Lower leg skin (tissue), 4 donors: ENCODE data around the gene ACOT6. TPM values are rescaled to one million over a fixed set of nuclear protein-coding genes. Genes with fewer than 3 reads are reported as not detected.

Experiments
- DNase-seq, 2 donors: peaks; one replicate each; pipeline ENCODE4 v3.0.0-alpha.2; 2019; ENCODE audit warnings: low spot score in 2 of 2
- H3K4me3 ChIP-seq: fragments of 200-600 bp; sonication (generic); 2 replicates; pipeline ENCODE4 v1.5.1; 2017; ENCODE audit warnings: mild to moderate bottlenecking, low read depth; ENCODE audit not compliant: poor library complexity, severe bottlenecking
- POLR2A ChIP-seq, 2 donors: fragments of 450-650 bp; IDR thresholded peaks; one replicate each; pipeline ENCODE4 v1.6.1; 2016 to 2017; ENCODE audit warnings: antibody characterized with exemption in 2 of 2, mild to moderate bottlenecking in 1 of 2, moderate library complexity in 1 of 2
- WGBS, 2 donors: methylation state at CpG; one replicate each; pipeline ENCODE4 v1.1.5; 2018; 5-methylcytosine and 5-hydroxymethylcytosine counted together
- intact Hi-C: fragments of 100-400 bp; cut with DNase I; formaldehyde crosslinking; loops from one replicate; pipeline ENCODE4 v1.15.0; 2023; ENCODE audit warnings: low total_unique reads
- total RNA-seq, 4 donors: library from RNA; depleted of rRNA; stranded (reverse); fragments of >200 nt; gene quantifications; one replicate each; pipeline ENCODE4 v1.1.0, GENCODE V29; 2016
- TF ChIP-seq, protein P1 (sequence below), 3 donors: fragments of 450-650 bp; IDR thresholded peaks; one replicate each; pipeline ENCODE4 v1.5.1; 2016; ENCODE audit warnings: antibody characterized with exemption in 3 of 3, mild to moderate bottlenecking in 3 of 3, moderate library complexity in 2 of 3

ACOT6 gene
- total RNA-seq, 4 donors from 2014 or later, result 0.45 TPM; not detected in 3

DNA sequence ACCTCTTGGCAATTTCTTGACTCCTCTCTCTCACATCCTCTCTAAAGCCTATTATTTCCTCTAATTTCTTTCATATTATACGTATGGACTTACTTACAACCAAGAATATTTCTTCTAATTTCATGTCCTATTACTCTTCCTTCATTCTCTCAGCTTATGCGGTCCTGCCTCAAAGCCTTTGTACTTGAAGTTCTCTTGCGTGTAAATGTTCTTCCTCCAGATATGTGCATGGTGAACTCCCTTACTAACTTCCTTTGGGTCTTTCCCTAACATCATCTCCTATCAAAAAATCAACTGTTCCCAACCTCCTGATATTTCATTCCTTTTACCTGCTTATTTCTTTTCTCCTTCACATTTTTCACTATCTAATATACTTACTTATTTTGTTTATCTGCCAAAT, 55.5 kb downstream of the ACOT6 start:
- H3K4me3 ChIP-seq, result no peak overlapping the region
- WGBS, 2 donors, result 81 to 87% methylated on average over 3 of the region's 3 CpGs
- TF ChIP-seq POLR2A (IDR thresholded peaks at IDR 0.05), result no peak
- TF ChIP-seq, protein P1, sequence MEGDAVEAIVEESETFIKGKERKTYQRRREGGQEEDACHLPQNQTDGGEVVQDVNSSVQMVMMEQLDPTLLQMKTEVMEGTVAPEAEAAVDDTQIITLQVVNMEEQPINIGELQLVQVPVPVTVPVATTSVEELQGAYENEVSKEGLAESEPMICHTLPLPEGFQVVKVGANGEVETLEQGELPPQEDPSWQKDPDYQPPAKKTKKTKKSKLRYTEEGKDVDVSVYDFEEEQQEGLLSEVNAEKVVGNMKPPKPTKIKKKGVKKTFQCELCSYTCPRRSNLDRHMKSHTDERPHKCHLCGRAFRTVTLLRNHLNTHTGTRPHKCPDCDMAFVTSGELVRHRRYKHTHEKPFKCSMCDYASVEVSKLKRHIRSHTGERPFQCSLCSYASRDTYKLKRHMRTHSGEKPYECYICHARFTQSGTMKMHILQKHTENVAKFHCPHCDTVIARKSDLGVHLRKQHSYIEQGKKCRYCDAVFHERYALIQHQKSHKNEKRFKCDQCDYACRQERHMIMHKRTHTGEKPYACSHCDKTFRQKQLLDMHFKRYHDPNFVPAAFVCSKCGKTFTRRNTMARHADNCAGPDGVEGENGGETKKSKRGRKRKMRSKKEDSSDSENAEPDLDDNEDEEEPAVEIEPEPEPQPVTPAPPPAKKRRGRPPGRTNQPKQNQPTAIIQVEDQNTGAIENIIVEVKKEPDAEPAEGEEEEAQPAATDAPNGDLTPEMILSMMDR (IDR thresholded peaks at IDR 0.05), result no peak
- DNase-seq, result no peak
- intact Hi-C loops, result no loop called here

Other genes with a start within 250 kb of the ACOT6 start
- 10 to 100 TPM; 30.3 to 69.0 (median 43.2) TPM for gene NUMB, start 154.0 kb upstream of the ACOT6 start, total RNA-seq
- gene RIOX1, start 121.6 kb upstream of the ACOT6 start, total RNA-seq, result 10 to 100 TPM; 14.8 to 23.3 (median 16.9) TPM
- 10 to 100 TPM in 3 of 4 donors, 1 to 10 TPM in 1; 5.7 to 33.4 (median 14.6) TPM for gene ACOT1, start 75.4 kb upstream of the ACOT6 start, total RNA-seq
- gene HEATR4, start 53.6 kb upstream of the ACOT6 start, total RNA-seq, result under 1 TPM; 0.08 to 0.98 (median 0.48) TPM
- 10 to 100 TPM; 15.7 to 30.7 (median 21.1) TPM for gene ACOT2, start 43.3 kb upstream of the ACOT6 start, total RNA-seq
- gene ACOT4, start 20.6 kb upstream of the ACOT6 start, total RNA-seq, result 1 to 10 TPM in 3 of 4 donors, under 1 TPM in 1; 0.53 to 2.7 (median 1.4) TPM
- 1 to 10 TPM; 1.3 to 5.4 (median 3.1) TPM for gene DNAL1, start 32.5 kb downstream of the ACOT6 start, total RNA-seq
- 1 to 10 TPM; 4.6 to 8.5 (median 6.6) TPM for gene PNMA1, start 101.9 kb downstream of the ACOT6 start, total RNA-seq
- 10 to 100 TPM in 1 of 4 donors, 1 to 10 TPM in 3; 4.2 to 13.5 (median 8.3) TPM for gene PTGR2, start 239.3 kb downstream of the ACOT6 start, total RNA-seq